Measurements from ENCODE around the gene PRDX1.
A peak's percentile ranks its signal among the peaks of the same experiment; 100 is the strongest.
"Not testable (repeated sequence)": the region's sequence is repeated elsewhere in the genome, so short reads cannot be mapped to it uniquely, and the experiment has no call there.

Gene PRDX1

GRCh38 chr1:45477646-45478045 lies 44.0 kb downstream of the PRDX1 start:
- H3K9ac ChIP-seq: no peak overlapping the region
- H3K4me2 ChIP-seq: no peak overlapping the region
- H4K20me1 ChIP-seq: peaks cover 0 to 26% (median 0%) of the 10 kb centered on the region in 11 experiments; a peak in 3 of 22 replicates
- no peak overlapping the region for H3K27ac ChIP-seq
- no peaks in the 10 kb centered on the region for H3K36me3 ChIP-seq
- H3K27me3 ChIP-seq: no peaks in the 10 kb centered on the region
- H3K9me3 ChIP-seq (replicated peaks in 1 of 11): no peaks in the 10 kb centered on the region
- H3K4me3 ChIP-seq: no peak overlapping the region
- peaks cover 0 to 9% (median 0%) of the 10 kb centered on the region in 10 experiments; a peak in 5 of 20 replicates for H3K4me1 ChIP-seq
- no peak for TF ChIP-seq Cebpa-rat (IDR thresholded peaks at IDR 0.05)

DNA sequence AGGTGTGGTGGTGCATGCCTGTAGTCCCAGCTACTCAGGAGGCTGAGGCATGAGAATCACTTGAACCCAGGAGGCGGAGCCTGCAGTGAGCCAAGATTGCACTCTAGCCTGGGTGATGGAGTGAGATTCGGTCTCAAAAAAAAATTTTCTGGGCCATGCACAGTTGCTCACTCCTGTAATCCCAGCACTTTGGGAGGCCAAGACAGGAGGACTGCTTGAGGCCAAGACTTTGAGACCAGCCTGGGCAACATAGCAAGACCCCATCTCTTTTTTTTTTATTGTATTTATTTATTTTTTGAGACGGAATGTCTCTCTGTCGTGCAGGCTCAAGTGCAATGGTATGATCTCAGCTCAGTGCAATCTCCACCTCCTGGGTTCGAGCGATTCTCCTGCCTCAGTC lies 47.5 kb downstream of the PRDX1 start:
- Histone ChIP-seq H4K20me1 (peaks cover 0 to 21% (median 0%) of the 10 kb centered on the region in 11 experiments; a peak in 3 of 22 replicates), H3K4me1 (peaks cover 0 to 12% (median 0%) of the 10 kb centered on the region in 10 experiments; a peak in 5 of 20 replicates)
- not testable (repeated sequence) for H3K9me3 ChIP-seq (replicated peaks in 1 of 11); H3K27me3 ChIP-seq; H3K36me3 ChIP-seq; H3K4me3 ChIP-seq; H3K4me2 ChIP-seq; H3K9ac ChIP-seq; H3K27ac ChIP-seq

DNA sequence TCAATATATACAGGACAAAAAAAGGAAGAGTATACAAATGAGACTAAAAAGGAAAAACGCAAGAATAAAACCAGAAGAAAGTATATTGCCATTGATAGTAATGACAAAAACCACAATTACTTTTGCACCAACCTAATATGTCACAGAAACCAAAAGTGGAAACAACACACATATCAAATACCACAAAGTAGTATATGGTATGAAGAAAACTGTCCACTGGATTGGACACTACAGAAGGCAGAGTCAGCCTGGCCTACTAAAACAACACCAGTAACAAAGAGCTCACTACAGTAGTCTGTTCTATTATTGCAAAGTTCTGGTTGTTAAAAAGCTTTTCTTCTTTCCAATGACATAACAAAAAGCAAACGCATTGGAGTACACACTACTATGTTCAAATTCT lies 48.4 kb downstream of the PRDX1 start:
- Histone ChIP-seq H3K27ac (no peak overlapping the region), H3K9ac (no peak overlapping the region), H4K20me1 (peaks cover 0 to 18% (median 0%) of the 10 kb centered on the region in 11 experiments; a peak in 3 of 22 replicates), H3K9me3 (replicated peaks in 1 of 11) (no peaks in the 10 kb centered on the region), H3K27me3 (no peaks in the 10 kb centered on the region), H3K4me2 (no peak overlapping the region), H3K36me3 (no peaks in the 10 kb centered on the region), H3K4me3 (no peak overlapping the region), H3K4me1 (peaks cover 0 to 15% (median 0%) of the 10 kb centered on the region in 10 experiments; a peak in 5 of 20 replicates)
- TF ChIP-seq Cebpa-rat (IDR thresholded peaks at IDR 0.05): no peak

- H3K27me3 ChIP-seq: no peaks in the 10 kb centered on the region
- H3K9me3 ChIP-seq (replicated peaks in 1 of 11): peaks cover 0 to 5% (median 0%) of the 10 kb centered on the region in 11 experiments; a peak in 1 of 22 replicates
- TF ChIP-seq Cebpa-rat (IDR thresholded peaks at IDR 0.05): no peak
- H4K20me1 ChIP-seq: peaks cover 0 to 14% (median 0%) of the 10 kb centered on the region in 11 experiments; a peak in 3 of 22 replicates
- no peak overlapping the region for H3K9ac ChIP-seq
- H3K4me2 ChIP-seq: no peak overlapping the region
- H3K4me3 ChIP-seq: no peak overlapping the region
- peaks cover 4 to 19% (median 11%) of the 10 kb centered on the region in 10 experiments; a peak in 17 of 20 replicates for H3K4me1 ChIP-seq
- no peak overlapping the region for H3K27ac ChIP-seq
- H3K36me3 ChIP-seq: no peaks in the 10 kb centered on the region
Measured at GRCh38 chr1:45470306-45470798, 51.3 kb downstream of the PRDX1 start.

GRCh38 chr1:45467353-45467752 lies 54.3 kb downstream of the PRDX1 start:
- H3K27ac ChIP-seq; H3K9ac ChIP-seq; H3K27me3 ChIP-seq; H3K4me3 ChIP-seq; H3K9me3 ChIP-seq (replicated peaks in 1 of 11); H4K20me1 ChIP-seq: not testable (repeated sequence)
- Histone ChIP-seq H3K36me3 (peaks cover 0 to 13% (median 0%) of the 10 kb centered on the region in 11 experiments; a peak in 2 of 22 replicates), H3K4me1 (peaks cover 0 to 19% (median 10%) of the 10 kb centered on the region in 10 experiments; a peak in 14 of 20 replicates), H3K4me2 (peak overlapping the region; percentile 19 to 66 (median 48); a peak in 15 of 22 replicates)

DNA sequence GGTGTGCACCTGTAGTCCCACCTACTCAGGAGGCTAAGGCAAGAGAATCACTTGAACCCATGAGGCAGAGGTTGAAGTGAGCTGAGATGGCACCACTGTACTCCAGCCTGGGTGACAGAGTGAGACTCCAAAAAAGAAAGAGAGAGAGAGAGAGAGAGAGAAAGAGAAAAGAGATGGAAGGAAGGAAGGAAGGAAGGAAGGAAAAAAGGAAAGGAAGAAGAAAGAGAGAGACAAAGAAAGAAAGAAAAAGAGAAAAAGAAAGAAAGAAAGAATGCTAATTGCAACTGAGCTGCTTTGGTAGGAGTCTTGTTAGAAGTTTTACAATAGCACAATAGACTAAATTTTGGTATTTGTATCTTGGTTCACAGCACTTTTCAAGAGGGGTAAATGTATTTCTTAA lies 56.4 kb downstream of the PRDX1 start:
- Histone ChIP-seq H3K4me1 (peaks cover 0 to 19% (median 10%) of the 10 kb centered on the region in 10 experiments; a peak in 14 of 20 replicates), H3K9me3 (replicated peaks in 1 of 11) (peaks cover 0 to 5% (median 0%) of the 10 kb centered on the region in 11 experiments; a peak in 1 of 22 replicates), H3K27ac (no peak overlapping the region), H3K9ac (no peak overlapping the region), H3K27me3 (no peaks in the 10 kb centered on the region), H4K20me1 (peaks cover 0 to 2% (median 0%) of the 10 kb centered on the region in 11 experiments; a peak in 2 of 22 replicates), H3K4me2 (no peak overlapping the region), H3K4me3 (no peak overlapping the region), H3K36me3 (peaks cover 0 to 13% (median 0%) of the 10 kb centered on the region in 11 experiments; a peak in 2 of 22 replicates)
- TF ChIP-seq Cebpa-rat (IDR thresholded peaks at IDR 0.05): no peak
